Stimulated activated memory B cell treated with anti-CD40 and anti-IgM and Interleukin-4, amounts not matched to agents 10 μg/mL and 1 μg/mL and 100 μg/mL, for 72 hours (primary cell): ENCODE measurements around the gene SERPINA1.
A peak's percentile ranks its signal among the peaks of the same experiment; 100 is the strongest.

Experiments
- ATAC-seq: fragments of 150-1000 bp; cut with Tn5 transposase; 2 replicates; pipeline ENCODE4 v1.10.0; 2021
- H3K27ac Mint-ChIP-seq: one replicate; pipeline ENCODE4 v1.8.0; 2022; ENCODE audit warnings: mild to moderate bottlenecking, mixed read lengths
- H3K27me3 Mint-ChIP-seq: one replicate; pipeline ENCODE4 v1.8.0; 2022; ENCODE audit warnings: mixed read lengths
- H3K36me3 Mint-ChIP-seq: one replicate; pipeline ENCODE4 v1.8.0; 2022; ENCODE audit warnings: mixed read lengths
- H3K4me1 Mint-ChIP-seq: one replicate; pipeline ENCODE4 v1.8.0; 2022; ENCODE audit warnings: mixed read lengths
- H3K4me3 Mint-ChIP-seq: one replicate; pipeline ENCODE4 v1.8.0; 2022; ENCODE audit warnings: mild to moderate bottlenecking, moderate library complexity, mixed read lengths
- H3K9me3 Mint-ChIP-seq: one replicate; pipeline ENCODE4 v1.8.0; 2022; ENCODE audit warnings: mixed read lengths

The SERPINA1 gene

DNA sequence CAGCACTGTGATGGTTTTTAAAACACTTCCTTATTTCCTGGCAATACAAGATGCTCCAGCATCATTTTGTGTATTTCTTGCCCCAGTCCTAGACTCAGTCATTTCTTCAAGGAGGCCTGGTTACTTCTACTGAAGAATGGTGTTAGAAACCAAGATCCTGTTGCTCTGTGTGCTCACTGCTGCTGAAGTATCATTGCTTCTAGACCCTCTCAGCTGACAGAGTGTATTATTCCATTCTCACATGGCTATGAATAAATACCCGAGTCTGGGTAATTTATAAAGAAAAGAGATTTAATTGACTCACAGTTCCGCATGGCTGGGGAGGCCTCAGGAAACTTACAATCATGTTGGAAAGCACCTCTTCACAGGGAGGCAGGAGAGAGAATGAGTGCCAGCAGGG is 50.4 kb downstream of the SERPINA1 start:
- Mint-ChIP-seq H3K4me3 (no peak overlapping the region), H3K36me3 (no peaks in the 10 kb centered on the region), H3K27me3 (peaks cover 41% of the 10 kb centered on the region), H3K27ac (no peak overlapping the region), H3K9me3 (peaks cover 6% of the 10 kb centered on the region), H3K4me1 (peaks cover 10% of the 10 kb centered on the region)
- no peak for ATAC-seq

- Mint-ChIP-seq H3K4me3 (no peak overlapping the region), H3K27ac (no peak overlapping the region), H3K4me1 (peaks cover 10% of the 10 kb centered on the region), H3K27me3 (peaks cover 41% of the 10 kb centered on the region), H3K36me3 (no peaks in the 10 kb centered on the region), H3K9me3 (peaks cover 6% of the 10 kb centered on the region)
- ATAC-seq = no peak
Observed at GRCh38 chr14:94337274-94337673, 51.1 kb downstream of the SERPINA1 start.

DNA sequence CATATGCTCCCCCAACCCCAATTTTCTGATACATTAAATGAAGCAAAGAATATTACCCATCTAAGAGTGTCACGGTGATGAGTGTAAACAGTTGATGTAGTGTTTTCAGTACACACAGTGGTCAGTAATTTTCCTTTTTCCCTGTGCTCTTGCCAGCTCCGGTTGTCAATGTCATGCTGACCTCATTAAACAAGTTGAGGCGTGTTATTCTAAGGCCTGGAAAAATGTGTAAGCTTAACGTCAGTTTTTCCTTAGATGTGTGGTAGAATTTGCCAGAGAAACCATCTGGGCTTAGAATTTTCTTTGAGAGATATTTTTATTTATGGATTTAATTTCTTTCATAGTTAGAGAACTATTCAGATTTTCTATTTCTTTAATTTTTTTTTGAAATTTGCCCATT is 53.5 kb downstream of the SERPINA1 start:
- H3K4me3 Mint-ChIP-seq = no peak overlapping the region
- ATAC-seq = no peak
- H3K27ac Mint-ChIP-seq = no peak overlapping the region
- H3K36me3 Mint-ChIP-seq = no peaks in the 10 kb centered on the region
- no peaks in the 10 kb centered on the region for H3K4me1 Mint-ChIP-seq
- peaks cover 27% of the 10 kb centered on the region for H3K27me3 Mint-ChIP-seq
- H3K9me3 Mint-ChIP-seq = peaks cover 3% of the 10 kb centered on the region

GRCh38 chr14:94332587-94332986 is 55.8 kb downstream of the SERPINA1 start:
- Mint-ChIP-seq H3K4me1 (no peaks in the 10 kb centered on the region), H3K4me3 (no peak overlapping the region), H3K27ac (no peak overlapping the region), H3K36me3 (no peaks in the 10 kb centered on the region), H3K27me3 (peaks cover 27% of the 10 kb centered on the region), H3K9me3 (peaks cover 4% of the 10 kb centered on the region)
- no peak for ATAC-seq

DNA sequence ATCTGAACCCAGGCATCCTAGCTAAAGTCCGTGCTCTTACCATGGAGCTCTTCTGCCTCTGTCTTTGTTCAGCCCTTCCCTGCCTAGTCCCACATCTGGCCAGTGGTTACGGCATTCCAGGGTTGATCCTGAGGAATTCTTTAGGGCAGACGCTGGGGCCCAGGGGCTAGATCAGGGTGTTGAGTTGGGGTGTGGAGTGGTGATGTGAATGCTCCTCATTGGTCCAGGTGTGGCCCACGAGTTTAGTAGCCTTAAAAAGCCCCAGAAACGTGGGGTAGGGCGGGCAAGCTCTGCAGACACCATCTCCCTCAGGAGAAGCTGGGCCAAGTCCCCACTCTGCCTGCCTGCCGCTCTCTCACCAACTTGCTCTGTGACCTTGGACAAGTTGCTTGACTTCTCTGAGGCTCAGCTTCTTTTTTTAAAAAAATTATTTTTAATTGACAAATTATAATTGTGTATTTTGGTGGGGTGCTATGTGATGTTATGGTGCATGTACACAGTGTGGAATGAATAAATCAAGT is 56.3 kb downstream of the SERPINA1 start:
- peaks cover 4% of the 10 kb centered on the region for H3K9me3 Mint-ChIP-seq
- no peak overlapping the region for H3K27ac Mint-ChIP-seq
- H3K4me3 Mint-ChIP-seq = no peak overlapping the region
- H3K36me3 Mint-ChIP-seq = no peaks in the 10 kb centered on the region
- no peak for ATAC-seq
- H3K27me3 Mint-ChIP-seq = peaks cover 27% of the 10 kb centered on the region
- no peaks in the 10 kb centered on the region for H3K4me1 Mint-ChIP-seq

DNA sequence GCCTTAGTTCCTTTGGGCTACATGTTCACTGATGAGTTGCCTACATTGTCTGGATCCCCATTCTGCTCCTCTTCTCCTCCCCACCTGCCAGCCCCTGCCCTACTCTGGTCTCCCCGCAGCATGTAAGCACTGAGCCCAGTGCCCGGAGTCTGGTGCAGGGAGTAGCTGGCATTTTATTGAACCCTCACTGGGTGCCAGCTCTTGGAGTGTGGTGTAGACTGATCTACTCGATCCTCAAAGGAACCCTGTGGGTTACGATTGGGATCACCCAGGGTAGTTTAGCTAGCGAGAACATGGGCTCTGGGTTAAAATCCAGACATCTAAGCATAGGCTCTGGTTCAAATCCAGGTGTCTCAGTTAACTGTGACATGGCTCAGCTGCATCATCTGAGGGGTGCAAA is 56.9 kb downstream of the SERPINA1 start:
- H3K4me3 Mint-ChIP-seq = no peak overlapping the region
- H3K9me3 Mint-ChIP-seq = peaks cover 4% of the 10 kb centered on the region
- no peak overlapping the region for H3K27ac Mint-ChIP-seq
- no peaks in the 10 kb centered on the region for H3K4me1 Mint-ChIP-seq
- H3K36me3 Mint-ChIP-seq = no peaks in the 10 kb centered on the region
- H3K27me3 Mint-ChIP-seq = peaks cover 27% of the 10 kb centered on the region
- ATAC-seq = no peak

DNA sequence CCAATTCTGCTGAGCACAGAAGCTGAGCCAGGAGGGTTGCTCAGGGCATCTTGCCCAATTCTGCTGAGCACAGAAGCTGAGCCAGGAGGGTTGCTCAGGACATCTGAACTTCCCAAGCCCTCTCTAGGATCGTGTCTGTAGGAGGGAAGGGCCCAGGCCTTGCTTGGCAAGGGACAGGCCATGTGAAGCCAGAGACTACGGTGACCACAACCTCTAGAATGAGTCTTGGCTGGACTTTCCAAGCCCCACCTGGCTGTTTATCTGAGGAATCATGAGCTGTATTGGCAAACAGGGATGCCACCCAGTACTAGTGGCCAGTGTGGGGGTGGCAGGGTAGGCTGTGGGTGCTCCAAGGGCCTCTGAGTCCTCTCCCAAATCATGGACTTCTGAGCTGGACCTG is 57.5 kb downstream of the SERPINA1 start:
- H3K27me3 Mint-ChIP-seq = peaks cover 23% of the 10 kb centered on the region
- peak; percentile 12 for ATAC-seq
- H3K4me1 Mint-ChIP-seq = no peaks in the 10 kb centered on the region
- no peak overlapping the region for H3K27ac Mint-ChIP-seq
- H3K9me3 Mint-ChIP-seq = peaks cover 4% of the 10 kb centered on the region
- no peak overlapping the region for H3K4me3 Mint-ChIP-seq
- no peaks in the 10 kb centered on the region for H3K36me3 Mint-ChIP-seq

GRCh38 chr14:94330432-94330831 is 58.0 kb downstream of the SERPINA1 start:
- H3K27ac Mint-ChIP-seq = no peak overlapping the region
- ATAC-seq = no peak
- H3K4me3 Mint-ChIP-seq = no peak overlapping the region
- no peaks in the 10 kb centered on the region for H3K4me1 Mint-ChIP-seq
- H3K27me3 Mint-ChIP-seq = peaks cover 19% of the 10 kb centered on the region
- peaks cover 4% of the 10 kb centered on the region for H3K9me3 Mint-ChIP-seq
- H3K36me3 Mint-ChIP-seq = no peaks in the 10 kb centered on the region

- Mint-ChIP-seq H3K4me1 (no peaks in the 10 kb centered on the region), H3K27ac (no peak overlapping the region), H3K36me3 (no peaks in the 10 kb centered on the region), H3K27me3 (peaks cover 13% of the 10 kb centered on the region), H3K4me3 (no peak overlapping the region), H3K9me3 (peaks cover 4% of the 10 kb centered on the region)
- no peak for ATAC-seq
Observed at GRCh38 chr14:94329857-94330256, 58.5 kb downstream of the SERPINA1 start.

DNA sequence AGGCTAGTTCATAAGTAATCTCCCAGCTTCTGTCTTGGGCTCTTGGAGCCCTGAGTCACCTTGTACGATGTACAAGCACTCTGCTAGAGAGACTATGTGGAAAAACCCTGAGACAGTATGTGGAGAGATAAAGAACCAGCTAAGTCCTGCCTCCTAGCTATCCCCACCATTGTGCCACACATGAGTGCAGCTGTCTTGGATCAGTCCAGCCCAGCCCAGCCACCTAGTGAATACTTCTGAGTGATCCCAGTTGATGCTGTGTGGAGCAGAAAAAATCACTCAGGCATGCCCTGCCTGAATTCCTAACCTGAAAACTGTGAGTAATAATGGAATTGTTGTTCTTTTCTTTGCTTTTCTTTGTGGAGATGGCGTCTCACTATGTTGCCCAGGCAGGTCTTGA is 60.2 kb downstream of the SERPINA1 start:
- H3K27ac Mint-ChIP-seq = no peak overlapping the region
- no peaks in the 10 kb centered on the region for H3K4me1 Mint-ChIP-seq
- no peak overlapping the region for H3K4me3 Mint-ChIP-seq
- peak; percentile 44 for ATAC-seq
- peaks cover 4% of the 10 kb centered on the region for H3K9me3 Mint-ChIP-seq
- H3K27me3 Mint-ChIP-seq = no peaks in the 10 kb centered on the region
- H3K36me3 Mint-ChIP-seq = no peaks in the 10 kb centered on the region
